KMS-11 (cell line): ENCODE data around the gene YKT6.

Experiments used
- H2AFZ ChIP-seq: fragments of 200-600 bp; sonication (generic); 2 replicates; pipeline ENCODE4 v1.6.1; 2016; ENCODE audit warnings: antibody characterized with exemption, mixed run types, low read depth
- H3K27ac ChIP-seq: fragments of 200-600 bp; sonication (generic); 2 replicates; pipeline ENCODE4 v1.6.1; 2016; ENCODE audit warnings: mild to moderate bottlenecking, mixed run types
- H3K27me3 ChIP-seq: fragments of 200-600 bp; sonication (generic); 2 replicates; pipeline ENCODE4 v1.6.1; 2017; ENCODE audit warnings: mild to moderate bottlenecking, low read depth, mixed run types, moderate library complexity; ENCODE audit not compliant: insufficient read depth
- H3K36me3 ChIP-seq: fragments of 200-600 bp; sonication (generic); 2 replicates; pipeline ENCODE4 v1.6.1; 2017; ENCODE audit warnings: mild to moderate bottlenecking, mixed run types; ENCODE audit not compliant: insufficient read depth
- H3K4me1 ChIP-seq: fragments of 200-600 bp; sonication (generic); 2 replicates; pipeline ENCODE4 v1.6.1; 2016; ENCODE audit warnings: mild to moderate bottlenecking, low read depth, mixed run types; ENCODE audit not compliant: poor library complexity, severe bottlenecking
- H3K4me2 ChIP-seq: fragments of 200-600 bp; sonication (generic); 2 replicates; pipeline ENCODE4 v1.7.0; 2016; ENCODE audit warnings: mild to moderate bottlenecking, mixed run types
- H3K4me3 ChIP-seq: fragments of 200-600 bp; sonication (generic); IDR thresholded peaks from 2 replicates; pipeline ENCODE4 v1.6.1; 2017; ENCODE audit warnings: low read depth, low read length, mixed read lengths; ENCODE audit not compliant: insufficient read depth
- H3K79me2 ChIP-seq: fragments of 200-600 bp; sonication (generic); 2 replicates; pipeline ENCODE4 v1.6.1; 2016; ENCODE audit warnings: low read depth, mixed run types; ENCODE audit not compliant: insufficient read depth
- H3K9ac ChIP-seq: fragments of 200-600 bp; sonication (generic); 2 replicates; pipeline ENCODE4 v1.6.1; 2016; ENCODE audit warnings: mild to moderate bottlenecking, mixed run types
- H4K20me1 ChIP-seq: fragments of 200-600 bp; sonication (generic); 2 replicates; pipeline ENCODE4 v1.6.1; 2016; ENCODE audit warnings: mild to moderate bottlenecking, mixed run types; ENCODE audit not compliant: insufficient read depth
- CTCF ChIP-seq: fragments of 200-600 bp; sonication (generic); conservative IDR thresholded peaks from 2 replicates; pipeline ENCODE4 v1.6.1; 2017; ENCODE audit warnings: low read depth, mild to moderate bottlenecking, antibody characterized with exemption, low read length, moderate library complexity, mixed read lengths

YKT6 gene

GRCh38 chr7:44220046-44220357 is 19.2 kb downstream of the YKT6 start:
- H3K4me1 ChIP-seq = no peaks in the 10 kb centered on the region
- no peak for TF ChIP-seq CTCF
- H4K20me1 ChIP-seq = no peaks in the 10 kb centered on the region
- no peak overlapping the region for H2AFZ ChIP-seq
- no peak overlapping the region for H3K9ac ChIP-seq
- no peaks in the 10 kb centered on the region for H3K79me2 ChIP-seq
- H3K4me2 ChIP-seq = no peak overlapping the region
- no peak overlapping the region for H3K27ac ChIP-seq
- no peak overlapping the region for H3K4me3 ChIP-seq
- H3K36me3 ChIP-seq = no peaks in the 10 kb centered on the region
- H3K27me3 ChIP-seq = peaks cover 2% of the 10 kb centered on the region

- Histone ChIP-seq H3K36me3 (no peaks in the 10 kb centered on the region), H3K27me3 (peaks cover 7% of the 10 kb centered on the region), H3K4me2 (no peak overlapping the region), H3K27ac (no peak overlapping the region), H2AFZ (no peak overlapping the region), H3K4me3 (no peak overlapping the region), H4K20me1 (no peaks in the 10 kb centered on the region), H3K4me1 (no peaks in the 10 kb centered on the region), H3K79me2 (no peaks in the 10 kb centered on the region), H3K9ac (no peak overlapping the region)
- no peak for TF ChIP-seq CTCF
These were observed 19.8 kb downstream of the YKT6 start for GRCh38 chr7:44220358-44221112.

GRCh38 chr7:44221231-44221791 is 20.5 kb downstream of the YKT6 start:
- Histone ChIP-seq H3K27me3 (peaks cover 15% of the 10 kb centered on the region), H3K9ac (no peak overlapping the region), H3K4me1 (no peaks in the 10 kb centered on the region), H3K27ac (no peak overlapping the region), H3K79me2 (no peaks in the 10 kb centered on the region), H2AFZ (no peak overlapping the region), H3K4me3 (no peak overlapping the region), H3K36me3 (no peaks in the 10 kb centered on the region), H4K20me1 (no peaks in the 10 kb centered on the region), H3K4me2 (no peak overlapping the region)
- TF ChIP-seq CTCF = no peak

- Histone ChIP-seq H3K4me2 (no peak overlapping the region), H3K4me3 (no peak overlapping the region), H3K4me1 (no peaks in the 10 kb centered on the region), H3K27ac (no peak overlapping the region), H3K36me3 (no peaks in the 10 kb centered on the region), H3K79me2 (no peaks in the 10 kb centered on the region), H4K20me1 (no peaks in the 10 kb centered on the region), H3K9ac (no peak overlapping the region), H3K27me3 (peaks cover 19% of the 10 kb centered on the region), H2AFZ (no peak overlapping the region)
- TF ChIP-seq CTCF = no peak
These were observed 21.3 kb downstream of the YKT6 start for GRCh38 chr7:44222074-44222473.
